HuH-7.5 (cell line): ENCODE results near the gene HMGCL.
"Not testable (repeated sequence)": the region's sequence is repeated elsewhere in the genome, so short reads cannot be mapped to it uniquely, and the experiment has no call there.

ENCODE experiments used
- DNase-seq: peaks from one replicate; pipeline ENCODE4 v3.0.0; 2011; ENCODE audit warnings: low spot score

Gene HMGCL

GRCh38 chr1:23798662-23799142, 26.5 kb downstream of the HMGCL start:
- DNase-seq, result no peak

GRCh38 chr1:23797478-23798448, 27.5 kb downstream of the HMGCL start:
- DNase-seq, result no peak

GRCh38 chr1:23796466-23797271, 28.6 kb downstream of the HMGCL start:
- no peak for DNase-seq

- DNase-seq, result no peak
Observed at GRCh38 chr1:23795676-23796465, 29.4 kb downstream of the HMGCL start.

GRCh38 chr1:23794732-23795182, 30.5 kb downstream of the HMGCL start:
- not testable (repeated sequence) for DNase-seq

GRCh38 chr1:23793861-23794731, 31.1 kb downstream of the HMGCL start:
- DNase-seq, result no peak

GRCh38 chr1:23793018-23793781, 32.0 kb downstream of the HMGCL start:
- no peak for DNase-seq

GRCh38 chr1:23792151-23792945, 32.9 kb downstream of the HMGCL start:
- DNase-seq, result no peak

- peak; percentile 67 for DNase-seq
Observed at GRCh38 chr1:23791516-23792047, 33.6 kb downstream of the HMGCL start.

GRCh38 chr1:23790696-23791515, 34.3 kb downstream of the HMGCL start, which contains the start of gene LYPLA2:
TSS of gene LYPLA2 (plus strand) at chr1:23791145. CDS start at chr1:23792683, 1,538 bp downstream.
- peak; percentile 92 for DNase-seq

- no peak for DNase-seq
Observed at GRCh38 chr1:23788695-23789094, 36.5 kb downstream of the HMGCL start.

GRCh38 chr1:23787701-23788100, 37.5 kb downstream of the HMGCL start:
- no peak for DNase-seq

GRCh38 chr1:23784846-23785245, 40.4 kb downstream of the HMGCL start:
- no peak for DNase-seq

- DNase-seq, result not testable (repeated sequence)
Observed at GRCh38 chr1:23783141-23783540, 42.1 kb downstream of the HMGCL start.

GRCh38 chr1:23779826-23780371, 45.3 kb downstream of the HMGCL start:
- DNase-seq, result no peak

- DNase-seq, result peak; percentile 85
Observed at GRCh38 chr1:23777979-23778814, 47.0 kb downstream of the HMGCL start, which contains the start of gene PITHD1. TSS of gene PITHD1 (plus strand) at chr1:23778418. CDS start at chr1:23778516, 98 bp downstream.
